GM18520 (cell line): ENCODE results near the gene OCLN.
"Not testable (repeated sequence)": the region's sequence is repeated elsewhere in the genome, so short reads cannot be mapped to it uniquely, and the experiment has no call there.

Source experiments
- ATAC-seq: cut with Tn5 transposase; IDR thresholded peaks from one replicate; pipeline ENCODE4 v1.9.1; 2021; ENCODE audit not compliant: unreplicated experiment

The OCLN gene, protein sequence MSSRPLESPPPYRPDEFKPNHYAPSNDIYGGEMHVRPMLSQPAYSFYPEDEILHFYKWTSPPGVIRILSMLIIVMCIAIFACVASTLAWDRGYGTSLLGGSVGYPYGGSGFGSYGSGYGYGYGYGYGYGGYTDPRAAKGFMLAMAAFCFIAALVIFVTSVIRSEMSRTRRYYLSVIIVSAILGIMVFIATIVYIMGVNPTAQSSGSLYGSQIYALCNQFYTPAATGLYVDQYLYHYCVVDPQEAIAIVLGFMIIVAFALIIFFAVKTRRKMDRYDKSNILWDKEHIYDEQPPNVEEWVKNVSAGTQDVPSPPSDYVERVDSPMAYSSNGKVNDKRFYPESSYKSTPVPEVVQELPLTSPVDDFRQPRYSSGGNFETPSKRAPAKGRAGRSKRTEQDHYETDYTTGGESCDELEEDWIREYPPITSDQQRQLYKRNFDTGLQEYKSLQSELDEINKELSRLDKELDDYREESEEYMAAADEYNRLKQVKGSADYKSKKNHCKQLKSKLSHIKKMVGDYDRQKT

DNA sequence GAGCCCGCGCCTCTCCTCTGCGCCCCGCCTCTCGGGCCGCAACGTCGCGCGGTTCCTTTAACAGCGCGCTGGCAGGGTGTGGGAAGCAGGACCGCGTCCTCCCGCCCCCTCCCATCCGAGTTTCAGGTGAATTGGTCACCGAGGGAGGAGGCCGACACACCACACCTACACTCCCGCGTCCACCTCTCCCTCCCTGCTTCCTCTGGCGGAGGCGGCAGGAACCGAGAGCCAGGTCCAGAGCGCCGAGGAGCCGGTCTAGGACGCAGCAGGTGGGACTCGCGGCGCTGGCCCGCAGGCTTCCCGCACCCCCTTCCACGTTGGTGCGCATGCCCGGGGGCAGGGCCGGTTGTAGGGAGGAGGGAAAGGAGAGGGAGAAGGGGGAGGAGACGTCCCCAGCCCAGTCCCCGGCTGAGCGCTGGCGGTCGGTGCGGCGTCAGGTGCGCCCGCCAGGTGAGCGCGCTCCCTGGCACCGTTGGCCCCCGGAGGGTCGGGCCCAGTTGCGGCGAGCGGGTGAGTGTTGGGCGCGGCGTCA lies at the start of gene OCLN:
Gene OCLN, plus strand, starts transcription at position 400 of the 532 bp plus-strand sequence. CDS start 11,455 bp downstream, outside the sequence.
- no peak for ATAC-seq

DNA sequence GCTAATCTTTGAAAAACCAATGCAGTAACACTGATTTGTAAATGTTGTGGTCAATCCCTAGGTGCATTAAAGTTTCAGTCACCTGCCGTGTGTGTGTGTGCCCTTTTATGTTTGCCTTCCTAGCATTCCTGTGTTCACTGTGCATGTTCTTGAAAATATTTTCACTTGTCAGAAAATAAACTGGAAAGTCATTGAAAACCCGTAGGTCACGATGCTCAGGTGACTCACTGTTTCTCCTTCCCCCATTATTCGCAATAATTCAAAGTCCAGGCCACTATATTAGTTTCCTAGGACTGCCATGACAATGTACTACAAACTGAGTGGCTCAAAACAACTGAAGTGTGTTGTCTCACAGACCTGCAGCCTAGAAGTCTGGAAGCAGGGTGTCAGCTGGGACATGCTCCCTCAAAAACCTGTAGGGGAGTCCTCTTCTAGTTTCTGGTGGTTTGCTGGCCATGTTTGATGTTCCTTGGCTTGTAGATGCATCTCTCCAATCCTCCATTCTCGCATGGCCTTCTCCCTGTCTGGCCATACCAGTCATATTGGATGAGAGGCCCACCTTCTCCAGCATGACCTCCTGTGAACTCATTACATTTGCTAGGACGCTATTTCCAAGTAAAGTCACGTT lies 48.3 kb upstream of the OCLN start:
- no peak for ATAC-seq

DNA sequence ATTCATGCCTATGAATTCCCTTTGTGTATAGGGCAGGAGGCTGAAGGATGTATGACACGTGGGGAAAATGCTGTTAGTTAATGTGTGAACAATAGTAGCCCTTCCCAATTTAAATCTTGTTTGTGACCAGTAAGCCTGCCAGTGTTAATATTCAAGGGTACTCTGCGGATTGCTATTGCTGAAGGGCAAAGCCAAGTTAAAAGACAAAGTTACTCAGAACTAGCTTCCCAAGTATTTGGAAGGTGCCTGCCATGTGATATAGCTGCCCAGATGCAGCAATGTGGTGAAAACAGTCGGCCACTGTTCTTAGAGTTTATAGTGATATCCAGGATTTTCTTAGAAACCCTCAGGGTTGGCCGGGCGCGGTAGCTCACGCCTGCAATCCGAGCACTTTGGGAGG lies 43.1 kb upstream of the OCLN start:
- no peak for ATAC-seq

DNA sequence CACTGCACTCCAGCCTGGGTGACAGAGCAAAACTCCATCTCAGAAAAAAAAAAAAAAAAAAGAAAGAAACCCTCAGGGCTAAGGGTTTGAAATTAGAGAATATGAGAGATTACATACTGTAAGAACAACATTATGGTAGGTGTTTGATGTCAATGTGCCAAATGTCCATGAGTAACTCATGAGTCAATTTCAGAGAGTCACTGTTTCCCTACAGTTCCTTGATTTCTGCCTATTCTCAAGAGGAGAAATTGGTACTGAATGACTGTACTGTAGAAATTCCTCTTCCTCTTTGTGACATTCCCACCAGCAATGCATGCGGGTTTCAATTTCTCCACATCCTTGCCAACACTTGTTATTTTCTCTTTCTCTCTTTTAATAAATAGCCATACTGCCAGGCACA lies 42.5 kb upstream of the OCLN start:
- no peak for ATAC-seq

DNA sequence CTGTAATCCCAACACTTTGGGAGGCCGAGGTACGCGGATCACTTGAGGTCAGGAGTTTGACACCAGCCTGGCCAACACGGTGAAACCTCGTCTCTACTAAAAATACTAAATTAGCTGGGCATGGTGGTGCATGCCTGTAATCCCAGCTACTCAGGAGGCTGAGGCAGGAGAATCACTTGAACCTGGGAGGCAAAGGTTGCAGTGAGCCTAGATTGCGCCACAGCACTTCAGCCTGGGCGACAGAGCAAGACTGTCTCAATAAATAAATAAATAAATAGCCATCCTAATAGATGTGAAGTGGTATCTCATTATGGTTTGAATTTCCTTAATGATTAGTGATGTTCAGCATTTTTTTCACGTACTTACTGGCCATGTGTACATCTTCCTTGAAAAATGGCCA lies 42.1 kb upstream of the OCLN start:
- not testable (repeated sequence) for ATAC-seq

DNA sequence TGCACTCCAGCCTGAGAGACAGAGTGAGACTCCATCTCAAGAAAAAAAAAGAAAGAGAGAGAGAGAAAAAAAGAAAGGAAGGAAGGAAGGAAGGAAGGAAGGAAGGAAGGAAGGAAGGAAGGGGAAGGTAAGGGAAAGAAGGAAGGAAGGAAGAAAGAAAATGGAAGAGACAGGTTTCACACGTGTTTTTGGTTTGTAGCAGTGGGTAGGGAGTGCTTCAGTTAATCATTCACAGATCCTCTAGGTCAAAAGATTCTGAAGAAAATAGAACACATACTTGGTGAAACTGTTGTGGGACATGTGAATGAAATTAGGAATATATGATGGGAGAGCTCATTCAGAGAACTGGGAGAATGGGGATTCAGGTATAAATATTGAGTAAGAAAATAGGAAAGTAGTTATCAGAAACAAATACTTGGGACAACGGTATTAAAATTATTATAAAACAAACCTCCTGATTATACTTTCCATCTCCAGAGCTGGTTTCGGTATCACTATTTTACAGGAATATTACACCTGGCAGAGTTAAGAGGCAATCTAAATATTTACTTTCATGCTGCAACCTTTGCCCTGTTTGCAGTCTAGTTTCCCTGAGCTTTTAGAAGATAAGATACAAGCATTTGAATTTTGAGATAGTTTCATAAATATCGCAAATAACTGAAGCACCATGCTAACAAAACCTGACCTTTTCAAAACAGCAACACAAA lies 40.5 kb upstream of the OCLN start:
- ATAC-seq = no peak

DNA sequence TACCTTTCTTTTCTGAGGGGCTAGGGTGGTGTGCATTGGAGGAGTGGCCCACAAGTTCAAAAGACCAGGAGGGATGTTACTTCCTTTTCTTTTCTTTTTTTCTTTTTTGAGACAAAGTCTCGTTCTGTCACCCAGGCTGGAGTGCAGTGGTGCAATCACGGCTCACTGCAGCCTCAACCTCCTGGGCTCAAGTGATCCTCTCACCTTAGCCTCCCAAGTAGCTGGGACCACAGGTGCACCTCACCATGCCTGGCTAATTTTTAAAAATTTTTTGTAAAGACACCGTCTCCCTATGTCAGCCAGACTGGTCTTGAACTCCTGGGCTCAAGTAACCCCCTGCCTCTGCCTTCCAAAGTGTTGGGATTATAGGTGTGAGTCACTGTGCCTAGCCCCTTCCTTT lies 39.1 kb upstream of the OCLN start:
- not testable (repeated sequence) for ATAC-seq

DNA sequence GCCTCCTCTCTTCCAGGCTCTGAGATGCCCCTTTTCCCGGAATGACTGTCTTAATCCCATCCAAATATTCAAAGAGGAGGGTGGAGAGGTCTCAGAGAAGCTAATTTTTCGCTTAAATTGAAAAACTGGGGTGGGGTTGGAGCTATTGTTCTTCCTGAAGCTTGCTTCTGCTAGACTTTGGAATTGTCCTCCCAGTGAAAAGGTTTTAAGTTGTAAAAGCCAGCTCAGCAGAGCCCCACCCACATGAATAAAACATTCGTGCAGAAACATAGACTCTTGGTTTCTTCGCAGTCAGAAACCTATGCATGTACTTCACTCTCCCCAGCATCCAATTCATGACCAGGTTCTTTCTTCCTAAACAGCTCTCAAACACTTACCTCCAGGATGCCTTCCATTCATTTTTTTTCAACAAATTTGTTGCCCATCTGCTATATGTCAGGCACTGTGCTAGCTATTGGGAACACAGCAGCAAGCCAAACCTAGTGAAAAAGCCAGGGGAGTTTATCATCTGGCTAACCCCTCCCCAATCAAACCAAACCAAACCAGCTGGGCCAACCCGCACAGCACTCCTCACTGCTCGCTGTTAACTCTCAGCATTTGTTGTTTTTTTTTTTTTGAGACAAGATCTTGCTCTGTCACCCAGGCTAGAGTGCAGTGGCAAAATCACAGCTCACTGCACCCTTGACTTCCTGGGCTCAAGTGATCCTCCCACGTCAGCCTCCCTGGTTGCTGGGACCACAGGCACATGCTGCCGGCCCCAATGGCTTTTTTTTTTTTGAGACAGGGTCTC lies 37.9 kb upstream of the OCLN start:
- no peak for ATAC-seq

DNA sequence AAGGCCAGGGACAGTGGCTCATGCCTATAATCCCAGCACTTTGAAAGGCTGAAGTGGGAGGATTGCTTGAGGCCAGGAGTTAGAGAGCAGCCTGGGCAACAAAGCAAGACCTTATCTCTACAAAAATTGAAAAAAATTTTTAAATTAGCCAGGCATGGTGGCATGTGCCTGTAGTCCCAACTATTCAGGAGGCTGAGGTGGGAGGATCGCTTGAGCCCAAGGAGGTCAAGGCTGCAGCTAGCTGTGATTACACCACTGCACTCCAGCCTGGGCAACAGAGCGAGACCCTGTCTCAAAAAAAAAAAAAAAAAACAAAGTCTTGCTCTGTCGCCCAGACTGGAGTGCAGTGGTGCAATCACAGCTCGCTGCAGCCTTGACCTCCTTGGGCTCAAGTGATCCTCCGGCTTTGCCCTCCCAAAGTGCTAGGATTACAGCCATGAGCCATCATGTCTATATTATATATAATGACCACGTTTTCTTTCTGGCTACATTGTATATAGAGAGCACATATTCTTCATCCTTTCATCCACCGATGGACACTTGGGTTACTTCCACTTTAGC lies 37.1 kb upstream of the OCLN start:
- not testable (repeated sequence) for ATAC-seq

DNA sequence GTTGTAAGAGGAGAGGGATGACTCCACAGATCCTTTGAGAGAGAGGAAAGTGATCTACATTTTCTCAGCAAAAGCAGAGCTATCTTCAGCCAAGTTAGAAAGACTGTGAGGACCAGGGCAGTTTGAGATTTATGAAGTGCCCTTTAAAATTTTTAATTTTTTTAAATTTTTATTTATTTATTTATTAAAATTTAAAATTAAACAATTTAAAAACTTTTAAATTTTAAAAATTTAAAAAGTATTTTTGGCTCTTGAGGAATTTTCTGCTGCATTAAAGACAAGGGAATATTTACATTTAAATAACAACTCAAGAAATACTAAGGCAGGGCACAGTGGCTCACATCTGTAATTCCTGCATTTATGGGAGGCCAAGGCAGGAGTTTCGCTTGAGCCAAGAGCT lies 30.4 kb upstream of the OCLN start:
- no peak for ATAC-seq

DNA sequence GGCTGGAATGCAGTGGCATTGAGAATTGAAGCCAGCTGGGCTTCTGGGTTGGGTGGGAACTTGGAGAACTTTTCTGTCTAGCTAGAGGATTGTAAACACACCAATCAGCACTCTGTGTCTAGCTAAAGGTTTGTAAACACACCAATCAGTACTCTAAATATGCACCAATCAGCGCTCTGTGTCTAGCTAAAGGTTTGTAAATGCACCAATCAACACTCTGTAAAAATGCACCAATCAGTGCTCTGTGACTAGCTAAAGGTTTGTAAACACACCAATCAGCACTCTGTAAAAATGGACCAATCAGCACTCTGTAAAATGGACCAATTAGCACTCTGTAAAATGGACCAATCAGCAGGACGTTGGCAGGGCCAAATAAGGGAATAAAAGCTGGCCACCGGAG lies 26.2 kb upstream of the OCLN start:
- not testable (repeated sequence) for ATAC-seq

DNA sequence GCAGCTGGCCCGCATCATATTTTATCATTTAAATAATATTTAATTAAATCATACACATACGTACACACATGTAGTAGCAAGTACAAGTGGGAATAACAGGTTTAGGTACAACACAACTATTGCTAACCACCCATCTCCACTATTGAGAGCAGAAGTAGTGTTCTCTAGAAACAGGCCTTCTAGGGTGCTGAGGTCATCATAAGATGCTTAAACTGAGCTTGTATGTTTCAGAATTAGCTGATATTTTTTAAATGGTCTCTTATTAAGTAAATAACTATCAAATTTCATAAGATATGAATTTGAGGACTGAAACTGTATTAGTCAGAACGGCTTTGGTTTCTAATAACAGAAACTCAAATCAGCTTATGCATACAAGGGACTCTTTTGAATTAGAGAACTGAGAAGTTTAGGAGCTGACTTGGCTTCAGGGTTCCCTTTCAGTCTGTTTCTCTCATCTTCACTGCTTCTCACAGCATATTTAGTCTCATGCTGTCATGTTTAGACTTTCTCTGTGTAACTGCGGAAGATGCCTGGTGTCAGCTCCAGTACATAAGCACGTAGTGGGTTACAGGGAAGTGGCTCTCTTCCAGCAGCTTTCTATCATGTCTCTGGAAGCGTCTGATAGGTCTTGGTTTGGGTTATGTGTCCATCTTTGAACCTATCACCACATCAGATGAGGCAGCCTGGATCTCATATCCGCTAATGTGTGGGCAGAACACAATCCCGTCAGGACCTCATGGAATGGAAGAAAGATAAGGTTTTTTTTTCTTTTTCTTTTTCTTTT lies 25.0 kb upstream of the OCLN start:
- peak; percentile 92 for ATAC-seq

DNA sequence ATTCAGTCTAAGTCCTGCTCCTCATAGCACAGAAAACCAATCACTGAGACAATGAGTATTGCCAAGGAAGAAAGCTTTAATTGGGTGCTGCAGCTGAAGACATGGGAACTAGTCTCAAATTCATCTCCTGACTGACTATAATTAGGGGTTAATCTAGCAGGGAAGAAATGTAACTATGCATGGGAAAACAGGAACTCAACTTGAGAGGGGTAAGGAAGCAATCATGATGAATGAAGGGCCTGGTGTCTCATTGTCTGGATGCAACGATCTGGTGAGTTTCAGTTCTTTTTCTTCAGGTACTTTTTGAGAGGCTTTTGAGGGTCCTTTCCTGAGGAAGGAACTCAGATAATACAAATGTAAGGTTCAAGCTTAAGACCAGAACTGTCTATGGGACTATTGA lies 24.0 kb upstream of the OCLN start:
- no peak for ATAC-seq

DNA sequence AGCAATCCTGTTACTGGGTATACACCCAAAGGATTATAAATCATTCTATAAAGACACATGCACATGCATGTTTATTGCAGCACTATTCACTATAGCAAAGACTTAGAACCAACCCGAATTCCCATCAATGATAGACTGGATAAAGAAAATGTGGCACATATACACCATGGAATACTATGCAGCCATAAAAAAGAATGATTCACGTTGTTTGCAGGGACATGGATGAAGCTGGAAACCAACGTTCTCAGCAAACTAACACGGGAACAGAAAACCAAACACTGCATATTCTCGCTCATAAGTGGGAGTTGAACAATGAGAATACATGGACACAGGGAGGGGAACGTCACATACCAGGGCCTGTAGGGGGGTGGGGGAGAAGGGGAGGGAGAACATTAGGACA lies 21.1 kb upstream of the OCLN start:
- not testable (repeated sequence) for ATAC-seq

DNA sequence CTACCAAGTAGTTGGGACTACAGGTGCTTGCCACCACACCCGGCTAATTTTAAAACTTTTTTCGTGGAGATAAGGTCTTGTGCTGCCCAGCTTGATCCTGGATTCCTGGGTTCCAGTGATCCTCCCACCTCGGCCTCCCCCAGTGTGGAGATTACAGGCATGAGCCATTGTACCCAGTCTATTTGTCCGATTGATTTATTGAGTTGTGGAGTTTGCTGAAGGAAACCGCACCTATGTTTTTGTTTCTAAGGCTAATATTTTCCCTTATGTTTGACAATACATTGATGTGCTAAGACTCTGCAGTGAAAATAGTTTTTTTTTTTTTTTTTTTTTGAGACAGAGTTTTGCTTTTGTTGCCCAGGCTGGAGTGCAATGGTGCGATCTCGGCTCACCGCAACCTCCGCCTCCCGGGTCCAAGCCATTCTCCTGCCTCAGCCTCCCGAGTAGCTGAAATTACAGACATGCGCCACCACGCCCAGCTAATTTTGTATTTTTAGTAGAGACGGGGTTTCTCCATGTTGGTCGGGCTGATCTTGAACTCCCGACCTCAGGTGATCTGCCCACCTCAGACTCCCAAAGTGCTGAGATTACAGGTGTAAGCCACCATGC lies 20.0 kb upstream of the OCLN start:
- not testable (repeated sequence) for ATAC-seq

DNA sequence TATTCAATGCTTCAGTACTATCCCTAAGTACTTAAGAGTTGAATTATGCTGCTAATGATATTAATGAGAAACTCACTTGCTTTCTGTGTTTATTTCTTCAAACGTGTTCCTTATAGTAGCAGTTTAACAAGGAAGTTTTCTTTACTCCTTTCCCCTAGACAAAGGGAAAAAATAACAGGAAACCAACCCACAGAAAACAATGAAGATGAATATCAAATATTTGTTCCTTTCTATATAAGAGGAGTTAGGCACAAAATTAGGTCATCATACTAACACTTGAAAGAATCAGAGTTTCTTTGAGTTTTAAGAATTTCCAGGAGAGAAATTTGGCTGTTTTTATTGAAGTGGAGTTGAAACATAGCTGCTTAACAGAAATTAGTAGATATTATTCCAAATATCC lies 15.4 kb upstream of the OCLN start:
- ATAC-seq = no peak

DNA sequence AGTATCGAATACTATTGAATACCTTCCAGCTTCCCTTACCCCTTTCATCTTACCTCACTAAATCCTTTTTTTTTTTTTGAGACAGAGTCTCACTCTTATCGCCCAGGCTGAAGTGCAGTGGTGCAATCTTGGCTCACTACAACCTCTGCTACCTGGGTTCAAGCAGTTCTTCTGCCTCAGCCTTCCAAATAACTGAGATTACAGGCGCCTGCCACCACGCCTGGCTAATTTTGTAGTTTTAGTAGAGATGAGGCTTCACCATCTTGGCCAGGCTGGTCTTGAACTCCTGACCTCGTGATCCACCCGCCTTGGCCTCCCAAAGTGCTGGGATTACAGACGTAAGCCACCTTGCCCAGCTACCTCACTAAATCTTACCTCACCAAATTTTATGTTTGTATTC lies 14.3 kb upstream of the OCLN start:
- not testable (repeated sequence) for ATAC-seq

DNA sequence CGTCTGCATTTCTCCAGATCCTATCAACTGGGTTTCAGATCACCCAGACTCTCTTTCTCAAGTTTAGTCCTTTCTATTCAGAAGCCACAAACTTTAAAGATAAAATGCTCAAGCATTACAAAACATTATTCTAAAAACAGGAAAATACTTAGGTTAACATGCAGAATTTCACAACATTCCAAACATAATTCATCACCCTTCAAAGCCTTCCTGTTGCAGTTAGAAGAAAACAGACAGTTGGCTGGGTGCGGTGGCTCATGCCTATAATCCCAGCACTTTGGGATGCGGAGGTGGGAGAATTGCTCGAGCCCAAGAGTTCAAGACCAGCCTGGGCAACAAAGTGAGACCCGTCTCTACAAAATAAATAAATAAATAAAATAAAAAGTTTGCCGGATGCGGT lies 7.7 kb upstream of the OCLN start:
- no peak for ATAC-seq

DNA sequence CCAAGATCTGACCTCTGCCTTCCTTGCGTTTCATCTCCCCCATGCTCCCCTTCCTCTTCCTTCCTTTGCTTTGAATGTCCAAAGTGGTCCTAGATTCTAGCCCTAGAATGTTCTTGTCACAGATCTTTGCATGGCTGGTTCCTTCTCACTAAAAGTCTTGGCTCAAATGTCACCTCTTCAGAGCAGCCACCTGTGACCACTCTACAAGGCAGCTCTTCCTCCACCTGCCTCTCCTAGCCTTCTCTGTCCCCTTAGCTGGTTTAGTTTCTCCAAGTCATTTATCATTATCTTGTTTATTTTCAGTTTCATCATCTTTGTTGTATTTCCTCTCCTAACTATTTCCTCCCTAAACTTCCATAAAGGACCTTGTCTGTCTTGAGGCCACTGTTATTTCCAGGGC lies 7.1 kb upstream of the OCLN start:
- no peak for ATAC-seq
